Activated T-helper 1 cell treated with anti-CD3 and anti-CD28 coated beads, Interleukin-12 subunit alpha, Interleukin-12 subunit beta, Interleukin-2, Interleukin-4 antibody, amounts not matched to agents 30 ng/mL and 10 ng/mL and 1 ng/mL, durations not matched to agents 14 hours and 24 hours and 36 hours (primary cell): ENCODE data around the gene BABAM2. TPM values are rescaled to one million over a fixed set of nuclear protein-coding genes. Genes with fewer than 3 reads are reported as not detected.
A peak's percentile ranks its signal among the peaks of the same experiment; 100 is the strongest.
"Not testable (repeated sequence)": the region's sequence is repeated elsewhere in the genome, so short reads cannot be mapped to it uniquely, and the experiment has no call there.

Source experiments
- DNase-seq: peaks from one replicate; pipeline ENCODE4 v3.0.0; 2021; ENCODE audit warnings: low spot score
- H3K27ac Mint-ChIP-seq: one replicate; pipeline ENCODE4 v1.8.0; 2021; ENCODE audit warnings: mild to moderate bottlenecking, mixed read lengths
- H3K27me3 Mint-ChIP-seq: one replicate; pipeline ENCODE4 v1.8.0; 2022; ENCODE audit warnings: mild to moderate bottlenecking, moderate library complexity, mixed read lengths; ENCODE audit not compliant: insufficient read depth
- H3K36me3 Mint-ChIP-seq: one replicate; pipeline ENCODE4 v1.8.0; 2021; ENCODE audit warnings: low read depth, mixed read lengths
- H3K4me1 Mint-ChIP-seq: one replicate; pipeline ENCODE4 v1.8.0; 2021; ENCODE audit warnings: low read depth, mixed read lengths
- H3K4me3 Mint-ChIP-seq: one replicate; pipeline ENCODE4 v1.8.0; 2021; ENCODE audit warnings: mild to moderate bottlenecking, moderate library complexity, mixed read lengths
- H3K9me3 Mint-ChIP-seq: one replicate; pipeline ENCODE4 v1.8.0; 2021; ENCODE audit warnings: mixed read lengths
- intact Hi-C: fragments of 100-400 bp; cut with micrococcal nuclease; formaldehyde crosslinking; loops from one replicate; pipeline ENCODE4 v1.15.1; 2024
- total RNA-seq: library from RNA; stranded (reverse); gene quantifications from 2 replicates; pipeline ENCODE4 v1.2.3, GENCODE V29; 2022

The BABAM2 gene
- total RNA-seq, 1 donor from 2014 or later, result 46.6 TPM

- intact Hi-C loops, result no loop called here
- Mint-ChIP-seq H3K4me3 (no peak overlapping the region), H3K9me3 (no peaks in the 10 kb centered on the region), H3K27me3 (peaks cover 7% of the 10 kb centered on the region), H3K36me3 (peaks cover 4% of the 10 kb centered on the region), H3K27ac (no peak overlapping the region), H3K4me1 (peaks cover 63% of the 10 kb centered on the region)
- DNase-seq, result no peak
Observed at GRCh38 chr2:28365158-28365557, 474.6 kb downstream of the BABAM2 start.

- no peak overlapping the region for H3K27ac Mint-ChIP-seq
- H3K27me3 Mint-ChIP-seq, result peaks cover 7% of the 10 kb centered on the region
- H3K4me3 Mint-ChIP-seq, result no peak overlapping the region
- peaks cover 56% of the 10 kb centered on the region for H3K4me1 Mint-ChIP-seq
- intact Hi-C loops, result no loop called here
- H3K9me3 Mint-ChIP-seq, result no peaks in the 10 kb centered on the region
- peaks cover 4% of the 10 kb centered on the region for H3K36me3 Mint-ChIP-seq
- no peak for DNase-seq
Observed at GRCh38 chr2:28366149-28366495, 475.6 kb downstream of the BABAM2 start.

DNA sequence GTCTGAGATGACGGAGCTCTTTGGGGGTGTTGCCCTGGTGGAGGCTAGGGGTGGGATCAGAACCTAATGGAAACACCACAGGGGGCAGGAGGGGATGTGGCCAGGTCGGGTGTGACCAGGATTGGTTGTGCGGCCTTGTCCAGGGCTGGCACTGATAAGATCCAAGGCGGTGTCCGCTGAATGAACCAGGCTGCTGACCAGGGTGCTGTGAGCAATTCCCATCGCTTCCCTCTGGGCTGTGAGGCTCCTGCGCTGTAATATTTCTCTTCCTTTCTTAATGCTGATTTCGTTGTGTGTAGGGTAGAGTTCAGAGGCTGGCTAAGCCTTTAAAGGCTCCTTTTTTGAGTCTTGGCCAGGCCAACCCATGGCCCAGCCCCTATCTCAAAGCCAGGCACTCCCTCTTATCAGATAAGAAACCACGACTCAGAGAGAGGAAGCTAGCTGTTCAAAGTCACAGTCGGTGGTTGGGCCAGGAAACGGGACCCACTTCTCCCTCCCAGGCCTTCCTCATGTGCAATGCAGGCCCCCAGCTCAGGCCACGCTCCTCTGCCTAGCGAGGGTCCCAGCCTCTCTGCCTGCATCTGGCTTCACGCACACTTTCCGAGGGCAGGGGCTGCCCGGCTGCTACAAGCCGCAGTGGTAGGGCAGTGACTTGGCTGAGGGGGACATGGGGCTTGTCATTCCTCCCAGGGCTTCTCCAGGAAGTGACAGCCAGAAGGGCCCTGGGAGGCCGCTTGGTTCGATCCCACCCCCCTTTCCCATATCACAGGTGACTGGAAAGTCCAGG lies 476.2 kb downstream of the BABAM2 start:
- Mint-ChIP-seq H3K27ac (peak overlapping the region; percentile 89), H3K27me3 (peaks cover 7% of the 10 kb centered on the region), H3K36me3 (peaks cover 4% of the 10 kb centered on the region), H3K9me3 (no peaks in the 10 kb centered on the region), H3K4me1 (peaks cover 52% of the 10 kb centered on the region), H3K4me3 (peak overlapping the region; percentile 54)
- peak; percentile 56 for DNase-seq
- intact Hi-C loops, result no loop called here

- no peak for DNase-seq
- Mint-ChIP-seq H3K4me1 (peaks cover 43% of the 10 kb centered on the region), H3K36me3 (no peaks in the 10 kb centered on the region), H3K27ac (no peak overlapping the region), H3K4me3 (no peak overlapping the region), H3K27me3 (peaks cover 8% of the 10 kb centered on the region), H3K9me3 (no peaks in the 10 kb centered on the region)
- intact Hi-C loops, result no loop called here
Observed at GRCh38 chr2:28367667-28368356, 477.3 kb downstream of the BABAM2 start.

DNA sequence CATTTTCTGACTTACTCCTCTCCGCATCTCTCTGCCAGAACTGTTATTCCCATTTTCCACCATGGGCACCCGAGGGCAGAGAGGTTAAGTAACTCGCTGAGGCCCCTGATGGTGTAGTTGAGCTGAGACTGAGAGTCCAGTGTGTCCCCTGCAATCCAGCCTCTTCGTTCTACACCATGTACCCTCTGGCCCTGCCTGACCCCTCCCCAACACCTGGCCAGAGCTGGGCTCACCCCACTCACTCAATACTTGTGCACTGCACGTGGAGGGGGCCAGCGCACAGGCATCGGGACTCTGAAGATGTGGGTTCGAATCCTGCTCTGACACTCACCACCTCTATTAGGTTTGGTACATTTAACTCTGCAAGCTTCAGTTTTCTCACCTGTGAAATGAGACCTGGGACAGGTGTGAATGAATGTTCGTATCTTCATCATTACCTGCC lies 477.8 kb downstream of the BABAM2 start:
- intact Hi-C loops, result no loop called here
- Mint-ChIP-seq H3K27me3 (peaks cover 11% of the 10 kb centered on the region), H3K9me3 (no peaks in the 10 kb centered on the region), H3K4me3 (no peak overlapping the region), H3K36me3 (no peaks in the 10 kb centered on the region), H3K4me1 (peaks cover 43% of the 10 kb centered on the region), H3K27ac (no peak overlapping the region)
- no peak for DNase-seq

- H3K9me3 Mint-ChIP-seq, result no peaks in the 10 kb centered on the region
- DNase-seq, result no peak
- intact Hi-C loops, result no loop called here
- H3K27ac Mint-ChIP-seq, result no peak overlapping the region
- no peak overlapping the region for H3K4me3 Mint-ChIP-seq
- peaks cover 16% of the 10 kb centered on the region for H3K27me3 Mint-ChIP-seq
- H3K36me3 Mint-ChIP-seq, result no peaks in the 10 kb centered on the region
- peaks cover 33% of the 10 kb centered on the region for H3K4me1 Mint-ChIP-seq
Observed at GRCh38 chr2:28369358-28369757, 478.8 kb downstream of the BABAM2 start.

DNA sequence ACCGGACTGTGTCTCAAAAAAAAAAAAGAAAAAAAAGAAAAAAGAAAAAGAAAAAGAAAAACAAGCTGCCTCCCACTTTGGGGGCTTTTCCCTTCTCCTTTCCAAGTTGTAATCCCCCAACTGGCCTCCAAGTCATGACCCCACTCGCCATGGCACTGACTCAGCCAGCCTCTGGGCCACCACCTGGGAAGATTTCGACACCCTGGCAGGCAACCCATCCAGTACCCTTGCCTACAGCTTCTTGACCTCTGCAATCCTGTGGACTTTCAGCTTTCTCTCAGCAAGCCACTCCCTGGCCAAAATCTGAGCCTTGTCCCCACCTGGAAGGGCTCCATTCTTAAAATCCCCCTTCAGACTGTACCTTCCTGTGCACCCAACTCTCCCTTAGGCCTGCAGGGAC lies 479.8 kb downstream of the BABAM2 start:
- H3K4me1 Mint-ChIP-seq, result peaks cover 23% of the 10 kb centered on the region

GRCh38 chr2:28371728-28372127 lies 481.2 kb downstream of the BABAM2 start:
- H3K4me3 Mint-ChIP-seq, H3K9me3 Mint-ChIP-seq, H3K36me3 Mint-ChIP-seq, H3K27ac Mint-ChIP-seq, H3K4me1 Mint-ChIP-seq, DNase-seq, intact Hi-C loops: not testable (repeated sequence)
- peaks cover 16% of the 10 kb centered on the region for H3K27me3 Mint-ChIP-seq

More for the DNA sequence above, 479.8 kb downstream of the BABAM2 start:
- no peaks in the 10 kb centered on the region for H3K36me3 Mint-ChIP-seq
- H3K9me3 Mint-ChIP-seq, result no peaks in the 10 kb centered on the region
- no peak overlapping the region for H3K4me3 Mint-ChIP-seq
- peaks cover 16% of the 10 kb centered on the region for H3K27me3 Mint-ChIP-seq
- H3K27ac Mint-ChIP-seq, result no peak overlapping the region
- DNase-seq, result no peak
- intact Hi-C loops, result no loop called here

GRCh38 chr2:28373854-28374253 lies 483.3 kb downstream of the BABAM2 start:
- Mint-ChIP-seq H3K27me3 (peaks cover 17% of the 10 kb centered on the region), H3K4me1 (peaks cover 2% of the 10 kb centered on the region)
- no peak for DNase-seq

GRCh38 chr2:28374331-28374730 lies 483.8 kb downstream of the BABAM2 start:
- Mint-ChIP-seq H3K9me3 (no peaks in the 10 kb centered on the region), H3K4me3 (no peak overlapping the region), H3K27me3 (peaks cover 15% of the 10 kb centered on the region), H3K27ac (no peak overlapping the region), H3K4me1 (peaks cover 7% of the 10 kb centered on the region), H3K36me3 (no peaks in the 10 kb centered on the region)
- intact Hi-C loops, result no loop called here
- DNase-seq, result no peak

More at GRCh38 chr2:28373854-28374253, 483.3 kb downstream of the BABAM2 start:
- Mint-ChIP-seq H3K9me3 (no peaks in the 10 kb centered on the region), H3K4me3 (no peak overlapping the region), H3K27ac (no peak overlapping the region), H3K36me3 (no peaks in the 10 kb centered on the region)
- intact Hi-C loops, result no loop called here

DNA sequence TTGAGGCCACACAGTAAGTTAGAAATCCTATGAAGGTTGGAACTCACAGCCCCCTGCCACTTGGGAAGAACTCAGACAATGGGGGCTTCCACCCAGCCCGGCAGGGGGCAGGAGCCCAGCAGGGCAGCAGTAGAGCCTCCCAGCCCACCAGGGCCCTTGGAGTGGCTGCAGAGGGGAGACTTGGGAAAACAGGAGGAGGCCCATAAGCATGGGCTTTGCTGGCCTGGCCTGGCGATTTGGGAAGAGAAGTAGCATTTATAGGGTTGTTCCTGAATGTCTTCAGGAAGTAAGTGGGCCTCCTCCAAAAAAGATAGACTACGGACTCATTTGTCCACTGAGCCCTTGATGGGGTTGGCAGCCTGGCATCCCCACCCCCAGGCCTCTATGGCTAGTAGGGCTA lies 484.7 kb downstream of the BABAM2 start:
- intact Hi-C loops, result no loop called here
- Mint-ChIP-seq H3K4me1 (peaks cover 14% of the 10 kb centered on the region), H3K36me3 (no peaks in the 10 kb centered on the region), H3K9me3 (no peaks in the 10 kb centered on the region), H3K27me3 (peaks cover 18% of the 10 kb centered on the region), H3K27ac (no peak overlapping the region), H3K4me3 (no peak overlapping the region)
- DNase-seq, result no peak

GRCh38 chr2:28375742-28376631 lies 485.5 kb downstream of the BABAM2 start:
- H3K9me3 Mint-ChIP-seq, result no peaks in the 10 kb centered on the region
- H3K36me3 Mint-ChIP-seq, result no peaks in the 10 kb centered on the region
- H3K27ac Mint-ChIP-seq, result no peak overlapping the region
- peaks cover 15% of the 10 kb centered on the region for H3K27me3 Mint-ChIP-seq
- intact Hi-C loops, result no loop called here
- H3K4me1 Mint-ChIP-seq, result peaks cover 18% of the 10 kb centered on the region
- no peak overlapping the region for H3K4me3 Mint-ChIP-seq
- no peak for DNase-seq
